MCF 10A (cell line): ENCODE results near the gene SS18L1. TPM values are rescaled to one million over a fixed set of nuclear protein-coding genes. Genes with fewer than 3 reads are reported as not detected.

Source experiments
- BruUV-seq: library from RNA; stranded (reverse); fragments of 400-500 nt; replicated peaks from 2 replicates; lab custom pipeline; 2021; lab: Mats Ljungman, UMichigan
- CTCF ChIA-PET: fragments of 300-600 bp; sonication (Branson Sonifier 250); formaldehyde crosslinking; extraction: SDS; loops from one replicate; lab custom pipeline; 2021; ENCODE audit warnings: antibody characterized with exemption, inconsistent platforms; lab: Yijun Ruan, JAX
- POLR2A ChIA-PET: fragments of 300-600, 350-650 bp; sonication (Branson Sonifier 250); formaldehyde crosslinking; extraction: SDS; loops from one replicate; lab custom pipeline; 2020; ENCODE audit warnings: antibody characterized with exemption, inconsistent platforms; lab: Yijun Ruan, JAX
- DNase-seq: peaks from one replicate; pipeline ENCODE4 v3.0.0-alpha.2; 2018; ENCODE audit not compliant: unreplicated experiment
- H3K27ac Mint-ChIP-seq: one replicate; pipeline ENCODE4 v1.8.0; 2022; ENCODE audit warnings: mild to moderate bottlenecking, low read depth, mixed read lengths; ENCODE audit not compliant: unreplicated experiment
- H3K27me3 Mint-ChIP-seq: one replicate; pipeline ENCODE4 v1.8.0; 2022; ENCODE audit warnings: mixed read lengths; ENCODE audit not compliant: insufficient read depth, unreplicated experiment
- H3K36me3 Mint-ChIP-seq: one replicate; pipeline ENCODE4 v1.8.0; 2022; ENCODE audit warnings: mild to moderate bottlenecking, moderate library complexity, mixed read lengths; ENCODE audit not compliant: insufficient read depth, unreplicated experiment
- H3K4me1 Mint-ChIP-seq: one replicate; pipeline ENCODE4 v1.8.0; 2022; ENCODE audit warnings: mixed read lengths; ENCODE audit not compliant: insufficient read depth, unreplicated experiment
- H3K4me3 Mint-ChIP-seq: one replicate; pipeline ENCODE4 v1.8.0; 2022; ENCODE audit warnings: mild to moderate bottlenecking, moderate library complexity, mixed read lengths; ENCODE audit not compliant: unreplicated experiment
- H3K9me3 Mint-ChIP-seq: one replicate; pipeline ENCODE4 v1.8.0; 2022; ENCODE audit warnings: mixed read lengths; ENCODE audit not compliant: unreplicated experiment
- CTCF ChIP-seq: fragments of 200-600 bp; IDR thresholded peaks from one replicate; pipeline ENCODE4 v1.8.0; 2022; ENCODE audit warnings: antibody characterized with exemption, mild to moderate bottlenecking; ENCODE audit not compliant: unreplicated experiment
- intact Hi-C: fragments of 100-400 bp; cut with micrococcal nuclease; formaldehyde crosslinking; loops from 2 replicates; pipeline ENCODE4 v1.14.1; 2022
- total RNA-seq: library from RNA; stranded (reverse); gene quantifications from 2 replicates; pipeline ENCODE4 v1.2.3, GENCODE V29; 2022

Gene SS18L1
- total RNA-seq, 1 experiment from 2014 or later = 16.1 TPM

- intact Hi-C loops = no loop called here
- Mint-ChIP-seq H3K36me3 (peaks cover 46% of the 10 kb centered on the region), H3K9me3 (no peaks in the 10 kb centered on the region), H3K4me1 (peaks cover 32% of the 10 kb centered on the region), H3K27me3 (no peaks in the 10 kb centered on the region), H3K27ac (peak overlapping the region; percentile 57), H3K4me3 (peak overlapping the region; percentile 84)
- DNase-seq = peak; percentile 65
- no peak for TF ChIP-seq CTCF
- POLR2A ChIA-PET = interaction anchor here (0.6 to 6.0 kb wide), 22 partner anchors 8 to 242 kb away, joined by 3 to 124 read pairs (median 4); partner anchors contain the start of genes LSM14B, RPS21 and TAF4
- CTCF ChIA-PET = interaction anchor here (0.7 to 1.7 kb wide), 3 partner anchors 8 to 1352 kb away, joined by 3 to 9 read pairs (median 6); no protein-coding TSS in a partner anchor
- no TSS peak for BruUV-seq
Observed at GRCh38 chr20:62143957-62144825, 622 bp downstream of the SS18L1 start.

- H3K9me3 Mint-ChIP-seq = no peaks in the 10 kb centered on the region
- peak overlapping the region; percentile 84 for H3K4me3 Mint-ChIP-seq
Observed at GRCh38 chr20:62145688-62146018, 2.1 kb downstream of the SS18L1 start.

GRCh38 chr20:62146019-62146755, 2.6 kb downstream of the SS18L1 start:
- ChIA-PET POLR2A (interaction anchor here (0.8 to 6.0 kb wide), 3 partner anchors 24 to 41 kb away, joined by 3 to 124 read pairs (median 5); partner anchors contain the start of genes LSM14B and MTG2), CTCF (interaction anchor here (1.4 to 1.7 kb wide), 2 partner anchors 10 to 135 kb away, joined by 6 to 9 read pairs; no protein-coding TSS in a partner anchor)
- Mint-ChIP-seq H3K9me3 (no peaks in the 10 kb centered on the region), H3K36me3 (peaks cover 26% of the 10 kb centered on the region), H3K4me3 (no peak overlapping the region), H3K27ac (peak overlapping the region; percentile 57), H3K4me1 (peaks cover 38% of the 10 kb centered on the region), H3K27me3 (no peaks in the 10 kb centered on the region)
- intact Hi-C loops = no loop called here
- BruUV-seq = no TSS peak
- DNase-seq = no peak
- TF ChIP-seq CTCF = no peak

More at GRCh38 chr20:62145688-62146018, 2.1 kb downstream of the SS18L1 start:
- H3K27me3 Mint-ChIP-seq = no peaks in the 10 kb centered on the region
- DNase-seq = no peak
- CTCF ChIA-PET = interaction anchor here (1.4 to 1.7 kb wide), 2 partner anchors 10 to 135 kb away, joined by 6 to 9 read pairs; no protein-coding TSS in a partner anchor
- intact Hi-C loops = no loop called here
- no peak for TF ChIP-seq CTCF
- H3K4me1 Mint-ChIP-seq = peaks cover 41% of the 10 kb centered on the region
- POLR2A ChIA-PET = interaction anchor here (0.8 to 6.0 kb wide), 6 partner anchors 20 to 79 kb away, joined by 3 to 124 read pairs (median 4); partner anchors contain the start of genes LSM14B and MTG2
- peaks cover 32% of the 10 kb centered on the region for H3K36me3 Mint-ChIP-seq
- BruUV-seq = no TSS peak
- H3K27ac Mint-ChIP-seq = peak overlapping the region; percentile 57
